Liver (tissue), 9 donors: ENCODE results near the gene SLX4IP. TPM values are rescaled to one million over a fixed set of nuclear protein-coding genes. Genes with fewer than 3 reads are reported as not detected.

Experiments
- DNase-seq: peaks from one replicate; pipeline ENCODE4 v3.0.0-alpha.2; 2017; ENCODE audit warnings: low spot score
- H3K27ac ChIP-seq, 2 donors: one replicate each; pipeline ENCODE4 v1.7.0; 2013; ENCODE audit warnings: inconsistent platforms in 2 of 2, low read length in 2 of 2, control low read depth in 1 of 2, low read depth in 1 of 2, mild to moderate bottlenecking in 1 of 2
- H3K27me3 ChIP-seq, 4 donors: one replicate each; pipeline versions ENCODE4 v1.6.1 to v1.7.0; 2013; ENCODE audit warnings: low read length in 3 of 4, inconsistent platforms in 1 of 4, mild to moderate bottlenecking in 1 of 4, moderate library complexity in 1 of 4; ENCODE audit not compliant: control insufficient read depth in 4 of 4, insufficient read depth in 4 of 4
- H3K36me3 ChIP-seq, 4 donors: one replicate each; pipeline versions ENCODE4 v1.6.1 to v1.7.0; 2013; ENCODE audit warnings: low read length in 3 of 4, mild to moderate bottlenecking in 3 of 4, low read depth in 1 of 4, moderate library complexity in 1 of 4; ENCODE audit not compliant: control insufficient read depth in 4 of 4, insufficient read depth in 3 of 4
- H3K4me1 ChIP-seq, 4 donors: one replicate each; pipeline versions ENCODE4 v1.6.1 to v1.7.0; 2013; ENCODE audit warnings: low read length in 3 of 4, mild to moderate bottlenecking in 3 of 4, moderate library complexity in 1 of 4; ENCODE audit not compliant: control insufficient read depth in 4 of 4, insufficient read depth in 4 of 4
- H3K4me3 ChIP-seq, 3 donors: one replicate each; pipeline versions ENCODE4 v1.6.1 to v1.7.0; 2013; ENCODE audit warnings: low read length in 3 of 3, control low read depth in 1 of 3, low read depth in 1 of 3, mild to moderate bottlenecking in 1 of 3
- H3K9ac ChIP-seq, 2 donors: one replicate each; pipeline ENCODE4 v1.7.0; 2013; ENCODE audit warnings: low read length in 2 of 2, mild to moderate bottlenecking in 2 of 2, moderate library complexity in 2 of 2, control low read depth in 1 of 2, low read depth in 1 of 2
- H3K9me3 ChIP-seq, 4 donors: one replicate each; pipeline versions ENCODE4 v1.6.1 to v1.7.0; 2013; ENCODE audit warnings: low read length in 3 of 4; ENCODE audit not compliant: control insufficient read depth in 4 of 4
- ATF3 ChIP-seq: IDR thresholded peaks from 2 replicates; pipeline ENCODE4 v1.6.1; 2016; ENCODE audit warnings: antibody characterized with exemption
- HNF4A ChIP-seq, 2 donors: conservative IDR thresholded peaks; 2 replicates each; pipeline ENCODE4 v1.6.1; 2016; ENCODE audit warnings: antibody characterized with exemption in 2 of 2, mild to moderate bottlenecking in 2 of 2
- HNF4G ChIP-seq: IDR thresholded peaks from 2 replicates; pipeline ENCODE4 v1.6.1; 2016; ENCODE audit warnings: antibody characterized with exemption
- JUND ChIP-seq, 2 donors: IDR thresholded peaks; 2 replicates each; pipeline ENCODE4 v1.6.1; 2016; ENCODE audit warnings: antibody characterized with exemption in 2 of 2
- MAX ChIP-seq: IDR thresholded peaks from 2 replicates; pipeline ENCODE4 v1.6.1; 2016; ENCODE audit warnings: antibody characterized with exemption
- RAD21 ChIP-seq, 2 donors: IDR thresholded peaks; 2 replicates each; pipeline ENCODE4 v1.6.1; 2016; ENCODE audit warnings: antibody characterized with exemption in 2 of 2, mild to moderate bottlenecking in 2 of 2
- RXRA ChIP-seq, 2 donors: IDR thresholded peaks; 2 replicates each; pipeline ENCODE4 v1.6.1; 2017 to 2018; ENCODE audit warnings: antibody characterized with exemption in 2 of 2, mild to moderate bottlenecking in 1 of 2
- SP1 ChIP-seq: IDR thresholded peaks from 2 replicates; pipeline ENCODE4 v1.6.1; 2018; ENCODE audit warnings: antibody characterized with exemption, mild to moderate bottlenecking
- TAF1 ChIP-seq: conservative IDR thresholded peaks from 2 replicates; pipeline ENCODE4 v1.6.1; 2016; ENCODE audit warnings: antibody characterized with exemption, mild to moderate bottlenecking
- YY1 ChIP-seq: IDR thresholded peaks from 2 replicates; pipeline ENCODE4 v1.6.1; 2016; ENCODE audit warnings: antibody characterized with exemption, mild to moderate bottlenecking
- WGBS: extraction: QIAGEN DNeasy Blood & Tissue Kit; methylation state at CpG from one replicate; pipeline ENCODE4 v1.1.7; 2013; 5-methylcytosine and 5-hydroxymethylcytosine counted together
- polyA plus RNA-seq, 2 donors: library from polyadenylated mRNA; stranded (reverse) in 1 of 2; unstranded in 1 of 2; fragments of 200-250 nt in 1 of 2; fragments of >200 nt in 1 of 2; fragmentation: Nextera tagmentation in 1 of 2; extraction: Ambion mirVana in 1 of 2; gene quantifications; one replicate each; pipeline versions ENCODE4 v1.2.1 to v1.2.3, GENCODE V29; 2013 to 2015
- total RNA-seq, 2 donors: library from RNA; depleted of rRNA; stranded (reverse); fragments of >200 nt; gene quantifications; one replicate each; pipeline ENCODE4 v1.2.3, GENCODE V29; 2014
- TF ChIP-seq, protein P1 (sequence below): IDR thresholded peaks from 2 replicates; pipeline ENCODE4 v1.6.1; 2016; ENCODE audit warnings: antibody characterized with exemption, mild to moderate bottlenecking
- TF ChIP-seq, protein P2 (sequence below): fragments of 150-350 bp; IDR thresholded peaks from 2 replicates; pipeline ENCODE4 v1.5.1; 2017; ENCODE audit warnings: improper control_type of control experiment, low read depth, low read length; ENCODE audit not compliant: missing input control
- donor health status: healthy.
- donor health status: healthy.
- donor health status: healthy.
- donor health status: healthy.
- donor health status: healthy.

SLX4IP gene
- total and polyA plus RNA-seq, 4 donors: 1.1 to 3.4 (median 2.7) TPM

DNA sequence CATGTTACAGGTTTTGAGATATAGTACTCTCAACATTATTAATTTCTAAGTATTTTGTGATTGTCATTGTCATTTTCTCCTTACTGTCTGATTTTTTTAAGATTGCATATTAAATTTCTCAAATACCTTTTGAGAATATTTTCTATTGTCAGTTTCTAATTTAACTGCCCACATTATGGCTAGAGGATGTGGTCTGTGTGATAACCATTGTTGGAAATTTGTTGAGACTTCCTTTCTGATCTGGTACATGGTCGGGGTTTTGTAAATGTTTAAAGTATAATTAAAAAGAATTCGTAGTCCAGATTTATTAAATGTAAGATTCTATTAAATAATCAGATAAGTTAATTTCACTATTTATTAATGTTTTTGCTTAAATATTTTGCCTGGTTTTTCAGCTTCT is 60.1 kb downstream of the SLX4IP start:
- WGBS: 71% methylated on average over 2 of the region's 2 CpGs
- Histone ChIP-seq H3K4me1 (peaks cover 0 to 2% (median 0%) of the 10 kb centered on the region in 4 donors), H3K9ac (no peak overlapping the region), H3K27me3 (no peaks in the 10 kb centered on the region), H3K27ac (no peak overlapping the region), H3K36me3 (no peaks in the 10 kb centered on the region), H3K9me3 (no peaks in the 10 kb centered on the region), H3K4me3 (no peak overlapping the region)
- DNase-seq: no peak
- TF ChIP-seq TAF1 (no peak), HNF4A (conservative IDR thresholded peaks at IDR 0.05) (no peak), RXRA (IDR thresholded peaks at IDR 0.05) (no peak), RAD21 (IDR thresholded peaks at IDR 0.05) (no peak), YY1 (no peak), ATF3 (no peak), MAX (no peak)
- TF ChIP-seq, protein P1, sequence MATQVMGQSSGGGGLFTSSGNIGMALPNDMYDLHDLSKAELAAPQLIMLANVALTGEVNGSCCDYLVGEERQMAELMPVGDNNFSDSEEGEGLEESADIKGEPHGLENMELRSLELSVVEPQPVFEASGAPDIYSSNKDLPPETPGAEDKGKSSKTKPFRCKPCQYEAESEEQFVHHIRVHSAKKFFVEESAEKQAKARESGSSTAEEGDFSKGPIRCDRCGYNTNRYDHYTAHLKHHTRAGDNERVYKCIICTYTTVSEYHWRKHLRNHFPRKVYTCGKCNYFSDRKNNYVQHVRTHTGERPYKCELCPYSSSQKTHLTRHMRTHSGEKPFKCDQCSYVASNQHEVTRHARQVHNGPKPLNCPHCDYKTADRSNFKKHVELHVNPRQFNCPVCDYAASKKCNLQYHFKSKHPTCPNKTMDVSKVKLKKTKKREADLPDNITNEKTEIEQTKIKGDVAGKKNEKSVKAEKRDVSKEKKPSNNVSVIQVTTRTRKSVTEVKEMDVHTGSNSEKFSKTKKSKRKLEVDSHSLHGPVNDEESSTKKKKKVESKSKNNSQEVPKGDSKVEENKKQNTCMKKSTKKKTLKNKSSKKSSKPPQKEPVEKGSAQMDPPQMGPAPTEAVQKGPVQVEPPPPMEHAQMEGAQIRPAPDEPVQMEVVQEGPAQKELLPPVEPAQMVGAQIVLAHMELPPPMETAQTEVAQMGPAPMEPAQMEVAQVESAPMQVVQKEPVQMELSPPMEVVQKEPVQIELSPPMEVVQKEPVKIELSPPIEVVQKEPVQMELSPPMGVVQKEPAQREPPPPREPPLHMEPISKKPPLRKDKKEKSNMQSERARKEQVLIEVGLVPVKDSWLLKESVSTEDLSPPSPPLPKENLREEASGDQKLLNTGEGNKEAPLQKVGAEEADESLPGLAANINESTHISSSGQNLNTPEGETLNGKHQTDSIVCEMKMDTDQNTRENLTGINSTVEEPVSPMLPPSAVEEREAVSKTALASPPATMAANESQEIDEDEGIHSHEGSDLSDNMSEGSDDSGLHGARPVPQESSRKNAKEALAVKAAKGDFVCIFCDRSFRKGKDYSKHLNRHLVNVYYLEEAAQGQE: no peak
- TF ChIP-seq, protein P2, sequence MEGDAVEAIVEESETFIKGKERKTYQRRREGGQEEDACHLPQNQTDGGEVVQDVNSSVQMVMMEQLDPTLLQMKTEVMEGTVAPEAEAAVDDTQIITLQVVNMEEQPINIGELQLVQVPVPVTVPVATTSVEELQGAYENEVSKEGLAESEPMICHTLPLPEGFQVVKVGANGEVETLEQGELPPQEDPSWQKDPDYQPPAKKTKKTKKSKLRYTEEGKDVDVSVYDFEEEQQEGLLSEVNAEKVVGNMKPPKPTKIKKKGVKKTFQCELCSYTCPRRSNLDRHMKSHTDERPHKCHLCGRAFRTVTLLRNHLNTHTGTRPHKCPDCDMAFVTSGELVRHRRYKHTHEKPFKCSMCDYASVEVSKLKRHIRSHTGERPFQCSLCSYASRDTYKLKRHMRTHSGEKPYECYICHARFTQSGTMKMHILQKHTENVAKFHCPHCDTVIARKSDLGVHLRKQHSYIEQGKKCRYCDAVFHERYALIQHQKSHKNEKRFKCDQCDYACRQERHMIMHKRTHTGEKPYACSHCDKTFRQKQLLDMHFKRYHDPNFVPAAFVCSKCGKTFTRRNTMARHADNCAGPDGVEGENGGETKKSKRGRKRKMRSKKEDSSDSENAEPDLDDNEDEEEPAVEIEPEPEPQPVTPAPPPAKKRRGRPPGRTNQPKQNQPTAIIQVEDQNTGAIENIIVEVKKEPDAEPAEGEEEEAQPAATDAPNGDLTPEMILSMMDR: no peak

- Histone ChIP-seq H3K27me3 (no peaks in the 10 kb centered on the region), H3K36me3 (no peaks in the 10 kb centered on the region), H3K9ac (no peak overlapping the region), H3K9me3 (no peaks in the 10 kb centered on the region), H3K4me3 (no peak overlapping the region), H3K27ac (no peak overlapping the region), H3K4me1 (no peaks in the 10 kb centered on the region)
- DNase-seq: no peak
- 96% methylated on average over 2 of the region's 2 CpGs for WGBS
- TF ChIP-seq ATF3 (no peak), YY1 (no peak), HNF4G (no peak), SP1 (no peak), JUND (IDR thresholded peaks at IDR 0.05) (no peak), HNF4A (conservative IDR thresholded peaks at IDR 0.05) (no peak)
These were observed 61.4 kb downstream of the SLX4IP start for GRCh38 chr20:10496465-10496864.

GRCh38 chr20:10497283-10497682 is 62.2 kb downstream of the SLX4IP start:
- H3K4me1 ChIP-seq: no peaks in the 10 kb centered on the region
- no peak overlapping the region for H3K9ac ChIP-seq
- H3K9me3 ChIP-seq: no peaks in the 10 kb centered on the region
- H3K27me3 ChIP-seq: no peaks in the 10 kb centered on the region
- no peak for TF ChIP-seq RXRA (IDR thresholded peaks at IDR 0.05)
- no peak overlapping the region for H3K4me3 ChIP-seq
- no peak overlapping the region for H3K27ac ChIP-seq
- DNase-seq: no peak
- 95% methylated on average over 2 of the region's 2 CpGs for WGBS
- H3K36me3 ChIP-seq: no peaks in the 10 kb centered on the region
